HL-60 (cell line): ENCODE results near the gene PRPF18.

Source experiments
- DNase-seq, 2 experiments: peaks; one replicate each; pipeline ENCODE4 v3.0.0-alpha.2; 2010 to 2020; ENCODE audit warnings: low read depth in 1 of 2, low spot score in 1 of 2
- H3K27ac ChIP-seq: fragments of 250-450 bp; sonication (Bioruptor Pico); replicated peaks from 2 replicates; pipeline ENCODE4 v1.5.1; 2020; ENCODE audit warnings: mild to moderate bottlenecking, moderate library complexity
- H3K27me3 ChIP-seq: fragments of 250-450 bp; sonication (Bioruptor Pico); 2 replicates; pipeline ENCODE4 v1.5.1; 2021; ENCODE audit warnings: mild to moderate bottlenecking, moderate library complexity; ENCODE audit not compliant: insufficient read depth, poor library complexity, severe bottlenecking
- H3K4me3 ChIP-seq: replicated peaks from 2 replicates; pipeline ENCODE4 v1.5.1; 2011; ENCODE audit warnings: mild to moderate bottlenecking, control low read depth, low read length; ENCODE audit not compliant: insufficient read depth
- GABPA ChIP-seq: IDR thresholded peaks from 2 replicates; pipeline ENCODE4 v1.6.1; 2012; ENCODE audit warnings: low read depth
- POLR2AphosphoS5 ChIP-seq: IDR thresholded peaks from 2 replicates; pipeline ENCODE4 v1.6.1; 2012; ENCODE audit warnings: low read depth
- SPI1 ChIP-seq: IDR thresholded peaks from 2 replicates; pipeline ENCODE4 v1.6.1; 2012; ENCODE audit warnings: low read depth, mild to moderate bottlenecking, borderline replicate concordance
- TF ChIP-seq, protein P1 (sequence below): IDR thresholded peaks from 2 replicates; pipeline ENCODE4 v1.6.1; 2012; ENCODE audit warnings: low read depth; ENCODE audit not compliant: insufficient replicate concordance
- TF ChIP-seq, protein P2 (sequence below): IDR thresholded peaks from one replicate; pipeline ENCODE4 v1.5.1; 2011; ENCODE audit warnings: low read length, control low read depth, inconsistent platforms; ENCODE audit not compliant: insufficient read depth

The PRPF18 gene

DNA sequence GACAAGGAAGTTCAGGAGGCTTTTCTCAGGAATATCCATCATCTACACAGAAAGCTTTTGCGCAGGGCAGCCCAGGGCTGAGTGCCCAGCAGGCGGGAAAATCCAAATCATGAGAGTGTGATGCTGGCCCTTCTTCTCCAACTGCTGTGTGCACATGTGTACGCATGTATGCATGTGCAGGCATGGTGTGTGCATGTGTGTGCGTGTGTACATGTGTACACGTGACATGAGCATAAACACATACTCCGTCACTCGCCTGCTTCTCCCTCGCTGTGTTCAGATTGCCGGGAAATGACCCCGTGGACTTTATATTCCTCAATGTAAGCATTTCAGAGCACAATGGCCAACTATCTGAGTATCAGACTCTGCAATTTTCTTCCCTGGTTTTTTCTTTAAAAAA, 85.1 kb downstream of the PRPF18 start:
- Histone ChIP-seq H3K4me3 (no peak overlapping the region), H3K27me3 (no peaks in the 10 kb centered on the region), H3K27ac (no peak overlapping the region)
- DNase-seq: no peak
- TF ChIP-seq SPI1 (no peak), POLR2AphosphoS5 (no peak), GABPA (no peak)
- TF ChIP-seq, protein P1, sequence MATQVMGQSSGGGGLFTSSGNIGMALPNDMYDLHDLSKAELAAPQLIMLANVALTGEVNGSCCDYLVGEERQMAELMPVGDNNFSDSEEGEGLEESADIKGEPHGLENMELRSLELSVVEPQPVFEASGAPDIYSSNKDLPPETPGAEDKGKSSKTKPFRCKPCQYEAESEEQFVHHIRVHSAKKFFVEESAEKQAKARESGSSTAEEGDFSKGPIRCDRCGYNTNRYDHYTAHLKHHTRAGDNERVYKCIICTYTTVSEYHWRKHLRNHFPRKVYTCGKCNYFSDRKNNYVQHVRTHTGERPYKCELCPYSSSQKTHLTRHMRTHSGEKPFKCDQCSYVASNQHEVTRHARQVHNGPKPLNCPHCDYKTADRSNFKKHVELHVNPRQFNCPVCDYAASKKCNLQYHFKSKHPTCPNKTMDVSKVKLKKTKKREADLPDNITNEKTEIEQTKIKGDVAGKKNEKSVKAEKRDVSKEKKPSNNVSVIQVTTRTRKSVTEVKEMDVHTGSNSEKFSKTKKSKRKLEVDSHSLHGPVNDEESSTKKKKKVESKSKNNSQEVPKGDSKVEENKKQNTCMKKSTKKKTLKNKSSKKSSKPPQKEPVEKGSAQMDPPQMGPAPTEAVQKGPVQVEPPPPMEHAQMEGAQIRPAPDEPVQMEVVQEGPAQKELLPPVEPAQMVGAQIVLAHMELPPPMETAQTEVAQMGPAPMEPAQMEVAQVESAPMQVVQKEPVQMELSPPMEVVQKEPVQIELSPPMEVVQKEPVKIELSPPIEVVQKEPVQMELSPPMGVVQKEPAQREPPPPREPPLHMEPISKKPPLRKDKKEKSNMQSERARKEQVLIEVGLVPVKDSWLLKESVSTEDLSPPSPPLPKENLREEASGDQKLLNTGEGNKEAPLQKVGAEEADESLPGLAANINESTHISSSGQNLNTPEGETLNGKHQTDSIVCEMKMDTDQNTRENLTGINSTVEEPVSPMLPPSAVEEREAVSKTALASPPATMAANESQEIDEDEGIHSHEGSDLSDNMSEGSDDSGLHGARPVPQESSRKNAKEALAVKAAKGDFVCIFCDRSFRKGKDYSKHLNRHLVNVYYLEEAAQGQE: no peak
- TF ChIP-seq, protein P2, sequence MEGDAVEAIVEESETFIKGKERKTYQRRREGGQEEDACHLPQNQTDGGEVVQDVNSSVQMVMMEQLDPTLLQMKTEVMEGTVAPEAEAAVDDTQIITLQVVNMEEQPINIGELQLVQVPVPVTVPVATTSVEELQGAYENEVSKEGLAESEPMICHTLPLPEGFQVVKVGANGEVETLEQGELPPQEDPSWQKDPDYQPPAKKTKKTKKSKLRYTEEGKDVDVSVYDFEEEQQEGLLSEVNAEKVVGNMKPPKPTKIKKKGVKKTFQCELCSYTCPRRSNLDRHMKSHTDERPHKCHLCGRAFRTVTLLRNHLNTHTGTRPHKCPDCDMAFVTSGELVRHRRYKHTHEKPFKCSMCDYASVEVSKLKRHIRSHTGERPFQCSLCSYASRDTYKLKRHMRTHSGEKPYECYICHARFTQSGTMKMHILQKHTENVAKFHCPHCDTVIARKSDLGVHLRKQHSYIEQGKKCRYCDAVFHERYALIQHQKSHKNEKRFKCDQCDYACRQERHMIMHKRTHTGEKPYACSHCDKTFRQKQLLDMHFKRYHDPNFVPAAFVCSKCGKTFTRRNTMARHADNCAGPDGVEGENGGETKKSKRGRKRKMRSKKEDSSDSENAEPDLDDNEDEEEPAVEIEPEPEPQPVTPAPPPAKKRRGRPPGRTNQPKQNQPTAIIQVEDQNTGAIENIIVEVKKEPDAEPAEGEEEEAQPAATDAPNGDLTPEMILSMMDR: no peak

DNA sequence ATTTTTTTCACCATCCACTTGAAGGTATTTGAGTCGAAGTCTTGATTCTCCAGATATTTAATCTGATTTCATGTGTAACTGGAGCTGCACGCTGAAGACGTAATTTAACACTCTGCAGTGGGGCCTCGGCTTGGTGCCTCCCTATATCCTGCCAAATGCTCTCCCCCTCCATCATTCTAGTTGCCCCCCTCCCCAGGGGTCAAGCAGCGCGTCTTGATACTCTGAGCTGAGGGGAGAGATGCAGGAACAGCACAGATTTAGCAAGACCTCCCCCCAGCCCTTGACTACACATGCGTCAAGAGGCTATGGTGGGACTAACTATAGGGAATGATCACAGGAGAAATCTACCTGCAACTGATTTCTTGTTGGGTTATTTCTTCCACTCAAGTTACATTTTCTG, 85.8 kb downstream of the PRPF18 start:
- Histone ChIP-seq H3K27me3 (no peaks in the 10 kb centered on the region), H3K27ac (no peak overlapping the region), H3K4me3 (no peak overlapping the region)
- TF ChIP-seq, protein P1: no peak
- TF ChIP-seq POLR2AphosphoS5: no peak
- TF ChIP-seq, protein P2: no peak
- TF ChIP-seq GABPA: no peak
- TF ChIP-seq SPI1: no peak
- DNase-seq: no peak

DNA sequence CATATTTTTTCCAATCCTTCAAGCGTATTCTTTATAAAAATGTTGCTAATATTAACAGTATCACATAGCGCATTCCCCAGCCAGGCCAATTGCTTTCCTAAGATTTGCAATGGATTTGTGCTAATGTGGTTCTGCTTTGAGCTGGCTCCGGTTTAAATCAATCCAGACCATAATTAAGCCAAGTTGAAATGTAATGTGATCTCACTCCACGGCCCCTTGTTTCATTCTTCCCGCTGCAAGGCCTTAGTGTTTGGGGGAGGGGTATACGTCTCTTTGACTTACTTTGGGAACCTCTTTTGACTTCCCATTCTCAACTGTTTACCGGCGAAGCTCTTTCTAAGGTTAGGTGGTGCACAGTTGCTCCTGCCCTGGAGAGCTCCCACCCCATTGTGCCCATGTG, 86.4 kb downstream of the PRPF18 start:
- Histone ChIP-seq H3K27me3 (no peaks in the 10 kb centered on the region), H3K4me3 (no peak overlapping the region), H3K27ac (no peak overlapping the region)
- DNase-seq: no peak
- TF ChIP-seq GABPA (no peak), SPI1 (no peak), POLR2AphosphoS5 (no peak)
- TF ChIP-seq, protein P2: no peak
- TF ChIP-seq, protein P1: no peak
